SK-N-SH treated with all-trans-retinoic acid at 6 μM for 48 hours (cell line): Measurements from ENCODE around the gene ARHGAP26.

Source experiments
- PATZ1 ChIP-seq: fragments of 250-450 bp; sonication (Bioruptor Pico); IDR thresholded peaks from 2 replicates; pipeline ENCODE4 v1.8.0; 2020; ENCODE audit warnings: mild to moderate bottlenecking, moderate library complexity, borderline replicate concordance
- PPARA ChIP-seq: fragments of 250-450 bp; sonication (Bioruptor Pico); IDR thresholded peaks from 2 replicates; pipeline ENCODE4 v1.5.0; 2020; ENCODE audit warnings: mild to moderate bottlenecking, borderline replicate concordance
- SNAI2 ChIP-seq: fragments of 250-450 bp; sonication (Bioruptor Pico); IDR thresholded peaks from 2 replicates; pipeline ENCODE4 v1.5.0; 2020; ENCODE audit warnings: mild to moderate bottlenecking, moderate library complexity
- TSHZ2 ChIP-seq: fragments of 250-450 bp; sonication (Bioruptor Pico); IDR thresholded peaks from 2 replicates; pipeline ENCODE4 v1.5.0; 2020; ENCODE audit warnings: mild to moderate bottlenecking, moderate library complexity

GRCh38 chr5:142929587-142929986 lies 159.4 kb downstream of the ARHGAP26 start:
- TF ChIP-seq PPARA (CRISPR knock-in tag): no peak
- no peak for TF ChIP-seq SNAI2 (CRISPR knock-in tag)
- no peak for TF ChIP-seq PATZ1 (CRISPR knock-in tag)
- no peak for TF ChIP-seq TSHZ2
